Memory B cell (primary cell): ENCODE data around the gene C19orf85.

Source experiments
- ATAC-seq: fragments of 150-1000 bp; cut with Tn5 transposase; 2 replicates; pipeline ENCODE4 v1.10.0; 2021; ENCODE audit warnings: low read depth, mild to moderate bottlenecking, moderate library complexity
- DNase-seq, 2 donors: peaks; one replicate each; pipeline ENCODE4 v3.0.0; 2022; ENCODE audit warnings: low spot score in 2 of 2
- H3K27ac Mint-ChIP-seq: one replicate; pipeline ENCODE4 v1.8.0; 2022; ENCODE audit warnings: mild to moderate bottlenecking, moderate library complexity, mixed read lengths
- H3K27me3 Mint-ChIP-seq: one replicate; pipeline ENCODE4 v1.8.0; 2022; ENCODE audit warnings: mixed read lengths
- H3K36me3 Mint-ChIP-seq: one replicate; pipeline ENCODE4 v1.8.0; 2022; ENCODE audit warnings: mild to moderate bottlenecking, mixed read lengths
- H3K4me1 Mint-ChIP-seq: one replicate; pipeline ENCODE4 v1.8.0; 2022; ENCODE audit warnings: mixed read lengths
- H3K4me3 Mint-ChIP-seq: one replicate; pipeline ENCODE4 v1.8.0; 2022; ENCODE audit warnings: mild to moderate bottlenecking, moderate library complexity, mixed read lengths
- H3K9me3 Mint-ChIP-seq: one replicate; pipeline ENCODE4 v1.8.0; 2022; ENCODE audit warnings: mixed read lengths

The C19orf85 gene

DNA sequence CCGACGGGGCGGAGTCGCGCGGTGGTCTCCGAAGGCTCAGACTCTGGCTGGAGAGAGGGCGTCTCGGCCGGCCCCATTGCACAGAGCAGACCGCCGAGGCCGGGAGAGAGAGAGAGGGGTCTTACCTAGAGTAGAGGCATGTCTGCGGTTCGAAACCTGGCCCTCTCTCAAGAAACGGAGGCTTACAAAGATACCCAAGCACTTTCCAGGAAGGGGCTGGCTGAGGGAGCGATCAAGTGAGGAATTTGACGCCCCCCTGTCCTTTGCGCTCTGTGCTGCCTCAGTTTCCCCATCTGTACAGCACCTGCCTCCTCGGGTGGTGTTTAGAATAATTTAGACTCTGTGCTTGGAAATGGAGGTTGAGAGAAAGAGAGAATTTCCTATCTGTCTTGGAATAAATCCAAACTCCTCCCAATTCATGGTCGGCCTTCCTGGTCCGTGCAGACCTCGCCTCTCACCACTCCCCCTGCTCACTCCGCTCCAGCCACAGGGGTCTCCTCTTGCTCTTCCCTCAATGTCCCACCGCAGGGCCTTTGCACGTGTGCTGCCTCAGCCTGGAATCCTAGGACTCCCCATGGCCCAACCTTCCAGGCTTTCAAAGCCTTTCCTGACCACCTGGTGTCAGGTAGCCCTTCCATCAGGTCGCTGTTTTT is 2.5 kb downstream of the C19orf85 start:
- no peaks in the 10 kb centered on the region for H3K9me3 Mint-ChIP-seq
- no peak for DNase-seq

GRCh38 chr19:55461259-55461973 is 3.1 kb downstream of the C19orf85 start, which contains the start of gene ISOC2:
TSS of gene ISOC2 (minus strand) at chr19:55461642. CDS start at chr19:55456486, 5,156 bp downstream.
- Mint-ChIP-seq H3K27me3 (peaks cover 2% of the 10 kb centered on the region), H3K36me3 (no peaks in the 10 kb centered on the region), H3K27ac (peak within 1 kb of the TSS; percentile 85), H3K4me3 (peak within 1 kb of the TSS; percentile 86), H3K9me3 (no peaks in the 10 kb centered on the region), H3K4me1 (peaks cover 18% of the 10 kb centered on the region)
- ATAC-seq (peak; percentile 93), DNase-seq (peak; percentile 99 to 100)

More for the DNA sequence above, 2.5 kb downstream of the C19orf85 start:
- Mint-ChIP-seq H3K27me3 (peaks cover 2% of the 10 kb centered on the region), H3K4me3 (peak overlapping the region; percentile 86), H3K36me3 (no peaks in the 10 kb centered on the region), H3K27ac (peak overlapping the region; percentile 80), H3K4me1 (peaks cover 18% of the 10 kb centered on the region)
- ATAC-seq = no peak

DNA sequence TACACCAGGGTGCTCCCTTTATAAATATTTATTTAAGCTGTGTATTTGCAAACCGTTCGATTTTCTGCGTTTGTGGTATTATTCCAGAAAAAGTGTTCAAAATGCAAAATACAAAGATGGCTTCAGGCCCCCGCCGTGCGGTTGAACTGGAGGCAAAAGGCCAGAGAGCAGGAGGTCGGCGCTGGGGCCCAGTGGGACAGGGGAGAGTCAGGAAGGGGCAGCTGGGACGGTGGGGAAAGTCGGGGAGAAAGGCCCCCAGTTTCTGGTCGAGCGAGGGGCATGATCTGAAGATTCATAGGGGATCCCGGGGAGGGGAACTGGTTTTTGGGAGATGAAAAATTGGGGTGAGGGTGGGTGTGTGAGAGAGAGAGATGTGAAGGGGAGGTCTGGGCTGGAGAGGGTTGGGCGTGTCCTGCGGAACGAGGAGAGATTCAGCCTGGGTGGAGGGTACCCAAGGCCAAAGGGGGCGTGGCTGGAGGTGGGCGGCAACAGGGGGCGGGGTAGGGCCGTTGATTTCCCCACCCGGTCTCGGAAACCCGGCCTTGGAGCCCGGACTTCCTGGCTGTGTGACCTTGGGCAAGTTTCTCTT is 3.8 kb downstream of the C19orf85 start:
- peak overlapping the region; percentile 85 for H3K27ac Mint-ChIP-seq
- ATAC-seq = no peak

GRCh38 chr19:55459950-55460657 is 4.4 kb downstream of the C19orf85 start:
- no peak for DNase-seq
- Mint-ChIP-seq H3K4me1 (peaks cover 18% of the 10 kb centered on the region), H3K27ac (peak overlapping the region; percentile 85), H3K9me3 (no peaks in the 10 kb centered on the region), H3K36me3 (peaks cover 6% of the 10 kb centered on the region), H3K27me3 (peaks cover 2% of the 10 kb centered on the region), H3K4me3 (peak overlapping the region; percentile 86)
- no peak for ATAC-seq

More for the DNA sequence above, 3.8 kb downstream of the C19orf85 start:
- peaks cover 18% of the 10 kb centered on the region for H3K4me1 Mint-ChIP-seq
- H3K9me3 Mint-ChIP-seq = no peaks in the 10 kb centered on the region
- H3K4me3 Mint-ChIP-seq = peak overlapping the region; percentile 86
- H3K36me3 Mint-ChIP-seq = peaks cover 1% of the 10 kb centered on the region
- H3K27me3 Mint-ChIP-seq = peaks cover 2% of the 10 kb centered on the region
- DNase-seq = no peak

GRCh38 chr19:55459551-55459949 is 5.0 kb downstream of the C19orf85 start:
- ATAC-seq (no peak), DNase-seq (no peak)
- peaks cover 2% of the 10 kb centered on the region for H3K27me3 Mint-ChIP-seq
- peaks cover 9% of the 10 kb centered on the region for H3K36me3 Mint-ChIP-seq
- peak overlapping the region; percentile 86 for H3K4me3 Mint-ChIP-seq
- no peak overlapping the region for H3K27ac Mint-ChIP-seq
- H3K4me1 Mint-ChIP-seq = peaks cover 18% of the 10 kb centered on the region
- no peaks in the 10 kb centered on the region for H3K9me3 Mint-ChIP-seq

DNA sequence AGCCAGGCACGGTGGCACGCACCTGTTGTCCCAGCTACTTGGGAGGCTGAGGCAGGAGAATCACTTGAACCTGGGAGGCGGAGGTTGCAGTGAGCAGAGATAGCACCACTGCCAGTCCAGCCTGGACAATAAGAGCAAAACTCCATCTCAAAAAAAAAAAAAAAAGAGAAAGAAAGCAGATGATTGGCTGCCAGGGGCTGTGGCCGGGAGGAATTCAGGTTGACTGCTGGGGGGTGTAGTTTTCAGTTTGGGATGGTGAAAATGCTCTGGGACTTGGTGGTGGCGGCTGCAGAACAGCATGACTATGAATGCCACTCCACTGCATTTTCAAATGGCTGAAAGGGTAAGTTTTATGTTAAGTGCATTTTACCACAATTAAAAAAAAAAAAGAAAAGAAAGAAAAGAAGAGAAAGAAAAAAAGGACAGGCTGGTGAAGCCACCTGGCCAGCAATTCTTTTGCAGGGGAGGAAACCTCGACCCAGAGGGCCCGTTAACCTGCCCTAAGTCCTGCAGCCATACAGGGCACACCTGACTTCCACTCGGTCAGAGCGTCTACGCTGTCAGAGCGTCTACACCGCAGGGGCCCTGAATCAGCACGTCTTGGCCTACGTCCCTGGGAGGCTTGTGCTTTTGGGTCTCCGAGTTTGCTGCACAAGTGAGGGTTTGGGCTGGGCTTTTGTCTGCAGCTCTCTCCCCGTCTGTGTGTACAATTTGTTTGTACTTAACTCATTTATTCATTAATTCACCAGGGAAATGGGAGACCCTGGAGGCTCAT is 6.7 kb downstream of the C19orf85 start:
- H3K27ac Mint-ChIP-seq = no peak overlapping the region
- DNase-seq = no peak
- peaks cover 4% of the 10 kb centered on the region for H3K27me3 Mint-ChIP-seq
- H3K36me3 Mint-ChIP-seq = peaks cover 15% of the 10 kb centered on the region
- no peaks in the 10 kb centered on the region for H3K9me3 Mint-ChIP-seq
- no peak overlapping the region for H3K4me3 Mint-ChIP-seq
- H3K4me1 Mint-ChIP-seq = peaks cover 18% of the 10 kb centered on the region
- no peak for ATAC-seq

- ATAC-seq (no peak), DNase-seq (no peak)
- peaks cover 15% of the 10 kb centered on the region for H3K36me3 Mint-ChIP-seq
- peaks cover 7% of the 10 kb centered on the region for H3K27me3 Mint-ChIP-seq
- H3K4me1 Mint-ChIP-seq = peaks cover 15% of the 10 kb centered on the region
- no peak overlapping the region for H3K27ac Mint-ChIP-seq
- H3K4me3 Mint-ChIP-seq = no peak overlapping the region
- no peaks in the 10 kb centered on the region for H3K9me3 Mint-ChIP-seq
These were observed 8.2 kb downstream of the C19orf85 start for GRCh38 chr19:55456347-55456746.

- DNase-seq (no peak), ATAC-seq (no peak)
- no peak overlapping the region for H3K27ac Mint-ChIP-seq
- peaks cover 16% of the 10 kb centered on the region for H3K36me3 Mint-ChIP-seq
- H3K4me3 Mint-ChIP-seq = no peak overlapping the region
- no peaks in the 10 kb centered on the region for H3K9me3 Mint-ChIP-seq
- H3K4me1 Mint-ChIP-seq = peaks cover 15% of the 10 kb centered on the region
- peaks cover 11% of the 10 kb centered on the region for H3K27me3 Mint-ChIP-seq
These were observed 8.8 kb downstream of the C19orf85 start for GRCh38 chr19:55455576-55456235.

DNA sequence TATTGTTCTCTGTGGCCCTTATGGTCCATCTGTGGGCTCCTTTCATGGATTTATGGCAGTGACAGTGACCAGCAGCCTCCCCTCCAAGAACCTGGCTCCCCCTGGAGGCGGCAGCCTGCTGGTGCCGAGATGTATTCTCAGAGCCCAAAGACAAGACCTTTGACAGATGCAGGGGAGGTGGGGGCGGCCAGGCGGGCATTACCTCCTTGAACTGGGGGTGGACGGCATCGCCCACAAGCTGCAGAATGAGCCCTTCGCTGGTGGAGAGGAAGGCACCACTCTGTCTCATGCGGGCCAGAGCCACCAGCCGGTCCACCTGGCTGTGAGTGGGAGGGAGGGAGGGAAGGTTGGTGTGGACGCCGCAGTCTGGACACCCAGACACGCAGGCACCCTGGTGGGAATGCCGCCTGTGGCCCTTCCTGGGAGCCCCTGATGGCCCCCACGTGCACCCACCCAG is 9.7 kb downstream of the C19orf85 start:
- H3K9me3 Mint-ChIP-seq = no peaks in the 10 kb centered on the region
- ATAC-seq (no peak), DNase-seq (peak in 1 of 2 donors; percentile 39)
- no peak overlapping the region for H3K27ac Mint-ChIP-seq
- peaks cover 14% of the 10 kb centered on the region for H3K4me1 Mint-ChIP-seq
- H3K36me3 Mint-ChIP-seq = peaks cover 18% of the 10 kb centered on the region
- H3K4me3 Mint-ChIP-seq = no peak overlapping the region
- H3K27me3 Mint-ChIP-seq = peaks cover 16% of the 10 kb centered on the region

DNA sequence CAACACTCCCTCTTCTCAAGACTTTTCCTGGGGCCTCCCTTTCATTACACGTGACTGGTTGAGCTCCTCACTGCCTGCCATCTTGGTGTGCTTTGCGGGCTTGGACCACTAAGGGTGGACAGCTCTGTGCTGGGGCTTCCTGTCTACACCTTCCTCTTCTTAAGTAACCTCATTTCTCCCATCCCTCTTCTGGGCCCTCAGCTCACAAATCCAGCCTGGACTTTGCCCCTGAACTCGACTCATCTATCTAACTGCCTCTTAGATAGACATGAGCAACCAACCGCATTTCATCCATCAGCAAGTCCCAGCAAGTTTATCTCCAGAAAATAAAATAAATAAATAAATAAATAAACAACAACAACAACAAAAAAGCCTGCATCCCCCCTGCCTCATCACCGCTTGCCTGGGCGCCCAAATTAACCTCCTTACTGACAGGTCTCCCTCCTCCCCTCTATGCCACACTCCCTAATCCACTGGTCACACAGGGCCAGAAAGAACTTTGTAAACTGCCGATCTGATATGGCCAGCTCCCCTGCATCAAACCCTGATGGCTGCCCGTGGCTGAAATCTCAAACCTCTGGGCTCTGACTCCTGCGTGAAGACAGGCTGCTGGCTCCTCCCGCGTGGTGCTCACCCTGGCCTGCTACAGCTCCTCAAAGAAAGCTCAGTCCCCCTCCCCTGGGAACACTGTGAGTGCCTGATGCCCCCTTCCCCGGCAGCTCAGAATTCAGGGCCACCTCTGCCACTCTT is 10.9 kb downstream of the C19orf85 start:
- DNase-seq = no peak
- Mint-ChIP-seq H3K27me3 (peaks cover 18% of the 10 kb centered on the region), H3K9me3 (no peaks in the 10 kb centered on the region), H3K27ac (peak overlapping the region; percentile 9), H3K4me1 (peaks cover 14% of the 10 kb centered on the region), H3K36me3 (peaks cover 18% of the 10 kb centered on the region), H3K4me3 (peak overlapping the region; percentile 44)
- ATAC-seq = no peak

DNA sequence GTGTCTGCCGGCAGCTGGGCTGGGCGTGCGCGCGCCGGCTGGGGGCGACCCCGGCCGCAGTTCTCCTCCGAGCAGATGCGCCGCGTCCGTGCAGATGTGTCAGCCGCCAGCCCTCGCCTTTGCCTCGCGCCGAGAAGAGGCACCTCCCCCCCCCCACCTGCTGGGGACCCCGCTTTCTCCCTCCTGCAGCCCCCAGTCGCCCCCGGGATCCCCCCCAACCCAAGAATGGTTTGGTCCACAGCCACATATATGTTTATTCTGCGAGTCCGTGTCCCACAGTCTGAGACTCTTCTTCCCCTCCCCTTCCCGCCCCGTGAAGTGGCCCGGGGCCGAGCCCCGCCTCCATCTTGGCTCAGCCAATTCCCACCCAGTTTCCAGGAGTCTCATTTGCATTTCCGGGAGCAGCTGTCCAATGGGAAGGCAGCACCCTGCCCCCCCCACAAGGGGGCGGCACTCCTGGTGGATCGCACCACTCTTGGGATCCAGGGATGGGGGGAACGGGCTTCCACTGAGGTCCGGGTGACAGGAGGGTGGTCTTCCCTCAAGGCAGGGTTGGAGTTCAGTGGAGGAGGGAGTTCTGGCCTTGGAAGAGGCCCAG is 11.7 kb downstream of the C19orf85 start:
- Mint-ChIP-seq H3K27me3 (peaks cover 18% of the 10 kb centered on the region), H3K4me1 (peaks cover 14% of the 10 kb centered on the region), H3K36me3 (peaks cover 18% of the 10 kb centered on the region), H3K9me3 (no peaks in the 10 kb centered on the region), H3K4me3 (no peak overlapping the region), H3K27ac (no peak overlapping the region)
- ATAC-seq (peak; percentile 24), DNase-seq (no peak)
